ENCODE results near the gene RERE.

DNA sequence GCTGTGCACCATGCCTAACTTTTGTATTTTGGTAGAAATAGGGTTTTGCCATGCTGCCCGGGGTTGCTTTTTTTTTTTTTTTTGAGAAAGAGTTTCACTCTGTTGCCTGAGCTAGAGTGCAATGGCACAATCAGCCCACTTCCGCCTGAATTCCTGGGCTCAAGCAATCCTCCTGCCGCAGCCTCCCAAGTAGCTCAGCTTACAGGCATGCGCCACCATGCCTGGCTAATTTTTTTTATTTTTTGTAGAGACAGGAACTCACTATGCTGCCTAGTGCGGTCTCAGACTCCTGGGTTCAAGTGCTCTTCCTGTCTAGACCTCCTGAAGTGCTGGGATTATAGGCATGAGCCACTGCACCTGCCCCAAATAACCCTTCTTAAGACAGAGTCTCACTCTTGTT is 346.0 kb downstream of the RERE start:
- TF ChIP-seq POLR2A (IDR thresholded peaks at IDR 0.05), result no peak
- TF ChIP-seq, protein P1, sequence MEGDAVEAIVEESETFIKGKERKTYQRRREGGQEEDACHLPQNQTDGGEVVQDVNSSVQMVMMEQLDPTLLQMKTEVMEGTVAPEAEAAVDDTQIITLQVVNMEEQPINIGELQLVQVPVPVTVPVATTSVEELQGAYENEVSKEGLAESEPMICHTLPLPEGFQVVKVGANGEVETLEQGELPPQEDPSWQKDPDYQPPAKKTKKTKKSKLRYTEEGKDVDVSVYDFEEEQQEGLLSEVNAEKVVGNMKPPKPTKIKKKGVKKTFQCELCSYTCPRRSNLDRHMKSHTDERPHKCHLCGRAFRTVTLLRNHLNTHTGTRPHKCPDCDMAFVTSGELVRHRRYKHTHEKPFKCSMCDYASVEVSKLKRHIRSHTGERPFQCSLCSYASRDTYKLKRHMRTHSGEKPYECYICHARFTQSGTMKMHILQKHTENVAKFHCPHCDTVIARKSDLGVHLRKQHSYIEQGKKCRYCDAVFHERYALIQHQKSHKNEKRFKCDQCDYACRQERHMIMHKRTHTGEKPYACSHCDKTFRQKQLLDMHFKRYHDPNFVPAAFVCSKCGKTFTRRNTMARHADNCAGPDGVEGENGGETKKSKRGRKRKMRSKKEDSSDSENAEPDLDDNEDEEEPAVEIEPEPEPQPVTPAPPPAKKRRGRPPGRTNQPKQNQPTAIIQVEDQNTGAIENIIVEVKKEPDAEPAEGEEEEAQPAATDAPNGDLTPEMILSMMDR (IDR thresholded peaks at IDR 0.05), result no peak

Data from uterus (tissue), 2 donors.